Nasal cavity respiratory epithelium epithelial cell of viscerocranial mucosa (primary cell): Measurements from ENCODE around the gene MRPL14. TPM values are rescaled to one million over a fixed set of nuclear protein-coding genes. Genes with fewer than 3 reads are reported as not detected.

Experiments used
- total RNA-seq: library from RNA; depleted of rRNA; stranded (reverse); fragments of >200 nt; gene quantifications from 2 replicates; pipeline ENCODE4 v1.2.3, GENCODE V29; 2014

The MRPL14 gene
- 32.5 and 58.4 TPM in 2 replicates for total RNA-seq

DNA sequence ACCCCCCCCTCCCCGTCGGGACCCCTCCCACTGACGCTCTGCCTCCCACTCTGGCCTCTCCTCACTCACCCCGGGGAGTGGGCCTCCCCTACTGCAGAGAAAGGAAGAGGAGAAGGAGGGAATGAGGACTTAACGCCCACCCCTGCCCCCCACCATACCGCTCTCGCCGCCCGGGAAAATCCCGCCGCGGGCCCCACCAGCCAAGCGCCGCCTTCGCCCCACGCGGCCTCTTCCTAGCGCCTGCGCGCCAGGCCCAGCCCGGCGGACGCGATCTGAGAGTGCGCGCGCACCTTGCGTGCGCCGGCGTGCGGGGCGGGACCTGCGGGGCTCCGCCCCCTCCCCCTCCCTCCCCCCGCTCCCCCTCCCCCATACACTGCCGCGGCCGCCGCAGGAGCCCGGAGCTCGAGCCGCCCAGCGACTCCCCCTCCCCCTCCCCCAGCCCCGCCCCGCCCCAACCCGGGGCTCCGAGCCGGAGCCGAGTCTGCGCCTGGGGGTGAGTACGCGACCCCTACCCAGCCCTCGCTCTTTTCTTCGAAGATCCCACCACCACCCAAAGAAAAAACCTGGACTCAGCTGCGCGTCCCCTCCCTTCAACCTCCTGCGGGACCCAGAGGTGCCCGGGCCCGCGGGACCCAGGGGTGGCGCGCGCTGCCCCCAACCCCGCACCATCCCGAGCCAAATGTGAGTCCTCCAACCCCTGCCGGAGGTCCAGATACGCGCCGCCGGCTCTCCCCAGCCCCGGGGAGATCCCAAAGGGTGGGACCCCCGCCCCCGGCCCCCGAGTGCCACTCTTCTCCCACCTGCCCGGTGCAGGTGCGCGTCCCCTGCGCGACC is at the start of gene MRPL14, which contains the start of gene TMEM63B:
TSS of gene MRPL14 (minus strand) at position 267 of the 834 bp plus-strand sequence. CDS start 10,841 bp downstream, outside the sequence.
TSS of gene TMEM63B (plus strand) at position 369 of the 834 bp plus-strand sequence. CDS start 7,031 bp downstream, outside the sequence.

DNA sequence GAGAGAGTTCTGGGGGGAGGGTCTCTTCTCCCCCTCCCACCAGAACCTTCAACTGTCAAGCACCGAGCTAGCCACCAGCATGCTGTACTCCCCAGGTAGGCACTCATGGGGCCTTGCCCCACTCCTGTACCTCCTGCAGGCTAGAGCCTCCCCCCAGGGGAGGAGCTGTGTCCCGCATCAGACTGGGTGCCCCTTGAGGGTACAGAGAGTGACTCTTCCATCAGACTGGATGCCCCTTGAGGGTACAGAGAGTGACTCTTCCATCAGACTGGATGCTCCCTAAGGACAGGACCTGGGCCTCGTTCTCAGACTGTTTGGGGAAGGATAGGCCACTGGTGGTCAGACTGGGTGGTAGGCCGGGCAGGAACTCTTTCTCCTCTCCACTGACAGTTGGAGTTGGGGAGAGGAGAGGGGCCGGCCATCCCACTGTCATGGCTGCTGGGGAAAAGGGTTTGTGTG is 31.5 kb upstream of the MRPL14 start, which contains the start of gene CAPN11:
TSS of gene CAPN11 (plus strand) at position 51 of the 459 bp plus-strand sequence. CDS start at position 80, 29 bp downstream.

Other genes with a start within 250 kb of the MRPL14 start
- gene TMEM63B, start 102 bp upstream of the MRPL14 start, total RNA-seq = 38.6 and 106 TPM in 2 replicates
- gene CAPN11, start 31.4 kb upstream of the MRPL14 start, total RNA-seq = not detected in 2 replicates
- gene MYMX, start 89.5 kb upstream of the MRPL14 start, total RNA-seq = not detected in 2 replicates
- gene SLC29A1, start 96.1 kb upstream of the MRPL14 start, total RNA-seq = 3.4 and 7.2 TPM in 2 replicates
- gene HSP90AB1, start 119.6 kb upstream of the MRPL14 start, total RNA-seq = 371 and 571 TPM in 2 replicates
- 51.9 and 56.0 TPM in 2 replicates for gene SLC35B2, start 130.1 kb upstream of the MRPL14 start, total RNA-seq
- 4.8 and 6.8 TPM in 2 replicates for gene NFKBIE, start 138.1 kb upstream of the MRPL14 start, total RNA-seq
- under 0.01 and 0.07 TPM in 2 replicates for gene TMEM151B, start 143.0 kb upstream of the MRPL14 start, total RNA-seq
- gene AARS2, start 185.9 kb upstream of the MRPL14 start, total RNA-seq = 10.3 and 23.0 TPM in 2 replicates
- not detected in 2 replicates for gene SPATS1, start 215.2 kb upstream of the MRPL14 start, total RNA-seq